GM21825 (cell line): Measurements from ENCODE around the gene RRP36.

Source experiments
- ATAC-seq: cut with Tn5 transposase; IDR thresholded peaks from one replicate; pipeline ENCODE4 v1.9.1; 2021; ENCODE audit warnings: mild to moderate bottlenecking, moderate library complexity; ENCODE audit not compliant: unreplicated experiment

Gene RRP36

DNA sequence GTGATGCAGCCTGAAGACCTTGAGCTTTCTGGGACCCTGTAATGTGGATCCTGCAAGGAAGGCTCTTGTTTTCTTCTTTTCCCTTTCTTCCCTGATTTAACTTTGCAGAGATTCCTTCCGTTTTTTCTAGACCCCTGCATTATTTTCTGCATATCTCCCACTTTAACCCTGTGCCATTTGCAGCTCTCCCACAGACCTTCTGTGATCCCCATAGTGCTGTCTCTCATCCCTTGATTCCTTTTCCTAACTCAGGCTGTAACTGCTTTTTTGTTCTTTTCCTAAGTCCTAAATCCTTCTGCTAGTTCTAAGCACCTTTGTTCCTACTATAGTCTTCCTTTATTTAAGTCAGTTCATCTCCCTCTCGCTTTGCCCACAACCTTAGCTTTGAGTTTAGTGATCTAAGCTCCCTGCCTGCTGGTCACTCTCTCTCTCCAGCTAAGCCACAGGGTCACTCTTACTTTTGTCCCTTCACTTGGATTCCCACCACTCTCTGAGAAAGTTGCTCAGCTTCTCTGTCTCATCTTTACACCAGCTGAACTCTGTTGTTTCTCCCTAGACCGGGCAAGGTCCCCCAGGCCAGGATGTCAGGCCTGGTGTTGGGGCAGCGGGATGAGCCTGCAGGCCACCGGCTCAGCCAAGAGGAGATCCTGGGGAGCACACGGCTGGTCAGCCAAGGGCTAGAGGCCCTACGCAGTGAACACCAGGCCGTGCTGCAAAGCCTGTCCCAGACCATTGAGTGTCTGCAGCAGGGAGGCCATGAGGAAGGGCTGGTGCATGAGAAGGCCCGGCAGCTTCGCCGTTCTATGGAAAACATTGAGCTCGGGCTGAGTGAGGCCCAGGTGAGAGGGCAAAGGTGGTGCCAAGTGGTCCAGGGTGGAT lies 39.6 kb downstream of the RRP36 start:
- no peak for ATAC-seq

DNA sequence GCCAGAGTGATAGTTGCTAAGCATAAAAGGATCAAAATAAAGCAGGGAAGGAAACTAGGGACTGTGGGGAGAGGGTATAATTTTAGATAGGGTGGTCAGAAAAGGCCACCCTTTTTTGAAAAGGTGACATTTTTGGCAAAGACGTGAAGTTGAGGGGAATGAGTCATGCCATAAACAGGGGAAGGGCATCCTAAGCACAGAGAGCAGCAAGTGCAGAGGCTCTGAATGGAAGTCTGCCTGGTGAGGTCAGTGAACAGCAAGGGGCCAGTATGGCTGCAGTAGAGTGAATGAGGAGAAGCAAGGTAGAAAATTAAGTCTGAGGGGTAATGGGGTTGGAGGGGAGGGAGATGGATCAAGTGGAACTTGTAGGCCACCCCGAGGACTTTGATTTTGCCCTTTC lies 40.4 kb downstream of the RRP36 start:
- no peak for ATAC-seq

DNA sequence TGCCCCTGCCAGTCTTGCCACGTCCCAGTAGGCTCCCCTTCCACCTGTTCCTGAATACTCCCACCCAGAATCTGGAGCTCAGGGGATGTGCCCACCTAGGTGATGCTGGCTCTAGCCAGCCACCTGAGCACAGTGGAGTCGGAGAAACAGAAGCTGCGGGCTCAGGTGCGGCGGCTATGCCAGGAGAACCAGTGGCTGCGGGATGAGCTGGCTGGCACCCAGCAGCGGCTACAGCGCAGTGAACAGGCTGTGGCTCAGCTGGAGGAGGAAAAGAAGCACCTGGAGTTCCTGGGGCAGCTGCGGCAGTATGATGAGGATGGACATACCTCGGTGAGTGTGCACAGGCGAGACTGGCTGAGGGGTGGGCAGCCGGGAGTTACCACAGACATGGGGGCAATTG lies 41.4 kb downstream of the RRP36 start:
- ATAC-seq: no peak

DNA sequence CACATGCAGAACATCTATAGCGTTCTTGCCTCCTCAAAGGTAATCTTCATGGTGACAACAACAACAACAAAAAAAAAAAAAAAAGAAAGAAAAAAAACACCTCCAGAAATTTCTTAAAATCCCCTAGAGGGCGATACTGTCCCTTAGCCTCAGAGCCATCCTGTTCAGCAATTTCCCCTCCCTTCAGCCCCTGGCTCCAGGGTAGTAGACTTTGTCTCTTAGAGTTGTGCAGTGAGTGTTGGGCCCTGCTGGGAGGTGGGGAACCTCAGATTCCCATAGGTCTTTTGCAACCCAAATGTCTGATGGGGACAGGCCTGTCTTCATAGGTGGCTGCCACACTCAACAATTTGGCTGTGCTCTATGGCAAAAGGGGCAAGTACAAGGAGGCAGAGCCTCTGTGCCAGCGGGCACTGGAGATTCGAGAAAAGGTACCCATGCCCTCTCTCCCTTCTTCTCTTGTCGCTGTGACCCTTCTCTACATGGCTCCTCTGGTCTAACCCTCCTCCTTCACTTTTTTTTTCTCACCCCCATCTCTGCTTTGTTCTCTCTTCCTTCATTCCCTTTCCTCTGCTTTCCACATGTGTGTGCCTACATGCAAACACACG lies 48.7 kb downstream of the RRP36 start:
- no peak for ATAC-seq

DNA sequence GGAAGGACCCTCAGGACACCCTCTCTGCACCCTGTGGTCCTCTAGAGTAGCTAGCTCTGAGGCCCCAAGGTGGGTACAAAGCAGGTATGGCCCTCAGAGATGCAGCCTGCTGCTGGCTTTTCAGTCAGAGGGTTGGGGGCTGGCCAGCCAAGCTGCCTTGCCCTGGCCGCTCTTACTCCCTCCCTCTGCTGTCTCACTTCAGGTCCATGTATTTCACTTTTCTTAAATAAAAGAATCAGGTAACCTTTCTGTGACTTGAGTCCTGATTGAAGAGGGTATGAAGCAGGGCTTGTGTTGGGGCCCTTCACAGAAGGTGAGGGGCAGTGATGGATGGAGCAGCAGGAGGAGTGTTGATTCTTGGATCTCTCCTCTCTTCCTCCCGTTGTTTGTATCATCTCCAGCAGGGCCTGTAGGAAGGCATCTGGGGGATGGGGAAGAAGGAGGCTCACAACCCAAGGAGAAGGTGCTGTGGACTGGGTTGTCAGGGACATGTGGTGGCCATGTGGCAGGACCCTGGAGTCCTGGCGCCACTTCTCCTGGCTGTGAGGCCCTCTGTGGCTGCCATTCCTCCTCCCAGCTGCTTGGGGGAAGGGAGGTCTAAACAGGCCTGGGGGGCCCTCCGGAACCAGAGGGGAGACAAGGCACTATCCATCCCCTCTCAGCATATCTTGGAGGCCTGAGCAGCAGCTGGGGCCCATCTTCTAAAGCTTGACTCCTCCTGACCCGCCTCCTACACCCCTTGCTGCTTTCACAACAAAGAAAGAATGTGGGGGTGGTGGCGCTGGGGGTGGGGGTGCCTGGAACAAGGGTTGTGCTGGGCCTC lies 53.6 kb downstream of the RRP36 start:
- ATAC-seq: no peak

DNA sequence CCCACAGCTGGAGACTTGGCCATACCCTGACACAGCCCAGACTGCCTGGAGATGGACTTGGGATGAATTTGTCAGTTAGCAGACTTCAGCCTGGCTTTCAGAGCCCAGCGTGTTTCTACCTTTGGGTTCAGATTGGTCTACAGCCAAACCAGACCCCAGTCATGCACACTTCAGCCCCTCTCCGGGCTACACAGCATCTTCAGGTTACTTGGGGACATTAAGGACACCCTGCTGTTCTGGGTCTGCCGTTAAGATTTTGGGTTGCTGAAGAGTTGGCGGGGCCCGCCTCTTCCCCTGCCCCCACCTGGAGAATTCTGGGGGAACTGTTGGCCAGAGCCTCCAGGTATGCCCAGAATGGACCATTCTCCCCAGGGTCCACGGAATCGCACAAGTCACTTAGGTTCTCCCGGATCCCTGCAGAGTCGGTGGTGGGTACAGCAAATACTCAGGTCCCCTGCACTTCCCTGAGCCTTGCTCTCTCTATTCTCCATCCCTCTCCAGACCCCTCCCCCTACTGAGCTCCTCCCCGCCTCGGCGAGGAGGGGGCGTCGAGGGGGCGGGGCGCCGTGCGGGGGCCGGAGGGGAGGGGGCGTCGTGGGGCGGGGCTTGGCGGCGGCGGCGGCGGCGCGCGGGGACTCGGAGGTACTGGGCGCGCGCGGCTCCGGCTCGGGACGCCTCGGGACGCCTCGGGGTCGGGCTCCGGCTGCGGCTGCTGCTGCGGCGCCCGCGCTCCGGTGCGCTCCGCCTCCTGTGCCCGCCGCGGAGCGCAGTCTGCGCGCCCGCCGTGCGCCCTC lies 54.4 kb downstream of the RRP36 start, which contains the start of gene PTK7:
TSS of gene PTK7 (plus strand) at position 645 of the 794 bp plus-strand sequence. CDS start 175 bp downstream, outside the sequence.
- no peak for ATAC-seq

DNA sequence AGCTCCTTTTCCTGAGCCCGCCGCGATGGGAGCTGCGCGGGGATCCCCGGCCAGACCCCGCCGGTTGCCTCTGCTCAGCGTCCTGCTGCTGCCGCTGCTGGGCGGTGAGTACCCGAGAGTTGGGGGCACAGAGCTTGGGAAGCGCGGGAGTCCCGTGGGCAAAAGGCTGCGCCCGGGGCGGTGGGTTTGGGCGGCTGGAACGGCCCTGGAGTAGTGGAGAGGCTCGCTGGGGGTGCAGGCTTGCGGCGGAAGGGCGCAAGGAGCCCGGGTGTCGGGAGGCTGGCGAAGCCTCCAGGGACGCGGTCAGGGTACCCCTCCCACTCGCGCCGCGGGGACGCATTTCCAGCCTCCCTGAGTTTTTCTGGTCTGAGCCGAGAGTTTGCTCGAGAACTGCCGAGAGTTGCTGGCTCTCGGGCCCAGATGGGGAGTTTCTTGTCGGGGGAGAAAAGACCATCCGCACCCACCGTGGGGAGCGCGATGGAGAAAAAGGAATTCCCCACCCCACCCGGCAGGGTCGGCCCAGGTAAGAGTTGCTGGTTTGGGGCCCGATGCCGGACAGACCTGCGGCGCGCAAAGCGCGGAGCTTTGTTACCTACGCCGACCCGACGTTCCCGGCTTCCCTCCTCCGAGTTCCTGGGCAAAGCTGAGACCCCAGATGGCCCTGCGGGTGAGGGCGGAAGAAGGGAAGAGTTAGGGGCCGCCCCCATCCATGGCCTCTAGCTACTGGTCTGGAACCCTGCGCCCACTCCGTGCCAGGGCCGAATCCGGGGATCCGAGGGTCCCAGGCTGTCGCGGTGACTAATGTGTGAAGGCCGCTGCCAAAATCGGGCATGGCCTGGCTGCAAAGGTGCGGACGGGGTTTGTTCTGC lies 55.3 kb downstream of the RRP36 start:
- ATAC-seq: no peak

DNA sequence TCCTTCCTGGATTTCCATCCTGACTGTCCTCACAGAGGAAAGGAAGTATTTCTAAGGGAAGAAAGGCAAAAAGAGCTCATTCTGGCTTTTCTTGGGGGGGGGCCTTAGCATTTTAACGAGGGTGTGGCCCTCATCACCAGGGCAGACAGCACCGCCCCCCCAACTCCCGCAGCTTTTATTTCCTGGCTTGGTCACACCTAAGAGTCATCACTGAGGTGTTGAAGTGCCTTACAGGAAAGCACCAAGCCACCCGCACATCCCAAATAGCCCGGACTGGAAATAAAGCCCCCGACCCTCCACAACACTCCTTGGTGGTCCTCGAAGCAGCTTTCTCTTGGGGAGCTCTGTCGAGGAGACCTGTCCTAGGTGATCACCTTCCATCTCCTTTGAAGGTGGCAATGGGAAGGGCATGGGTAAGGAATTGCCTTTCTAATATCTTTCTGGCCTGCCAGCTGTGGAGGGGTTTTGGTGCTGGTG lies 55.9 kb downstream of the RRP36 start:
- ATAC-seq: no peak

DNA sequence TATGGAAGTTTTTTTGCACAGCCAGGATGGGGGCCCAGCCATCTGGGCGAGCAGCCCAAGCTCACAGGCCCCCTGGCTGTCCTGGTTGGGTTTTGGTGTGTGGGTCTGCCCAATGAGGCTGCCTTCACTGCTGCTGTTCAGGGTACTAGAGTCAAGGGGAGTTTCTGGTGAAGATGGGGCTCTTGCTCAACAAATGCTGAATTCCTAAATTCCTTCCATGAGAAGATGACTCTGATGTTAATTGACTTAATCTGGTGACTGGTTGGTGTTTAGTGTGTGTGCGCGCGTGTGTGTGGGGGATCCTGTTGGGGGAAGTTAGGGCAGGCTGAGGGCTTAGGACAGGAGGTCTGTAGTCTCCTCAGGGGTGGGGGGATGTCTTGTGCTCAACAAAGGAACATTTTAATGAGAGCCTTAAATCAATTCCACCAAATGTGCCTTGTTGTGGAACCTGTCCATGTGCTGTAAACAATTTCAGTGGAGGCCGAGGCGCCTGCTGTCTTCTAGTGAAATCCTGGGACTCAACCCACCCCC lies 56.6 kb downstream of the RRP36 start:
- no peak for ATAC-seq

DNA sequence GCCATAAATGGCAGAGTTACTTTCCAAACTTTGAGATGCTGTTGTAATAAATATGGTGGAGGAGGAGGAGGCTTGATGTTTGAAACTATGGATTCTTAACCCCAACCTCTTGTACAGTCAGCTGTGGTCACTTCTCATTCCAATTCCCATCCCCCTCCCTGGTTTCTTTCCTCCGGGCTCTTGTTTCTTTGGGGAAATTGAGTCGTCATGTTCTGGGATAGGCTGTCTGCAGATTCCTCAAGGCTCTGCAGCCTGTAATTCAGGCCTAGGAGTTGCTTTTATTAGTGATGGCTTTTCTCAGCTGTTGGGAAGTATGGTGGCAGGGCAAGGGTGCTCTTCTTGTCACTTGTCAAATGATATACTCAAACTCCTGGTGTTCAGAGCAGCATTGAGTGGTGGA lies 57.3 kb downstream of the RRP36 start:
- ATAC-seq: no peak
